Sigmoid colon (tissue), 7 donors: ENCODE measurements around the gene FRAS1. TPM values are rescaled to one million over a fixed set of nuclear protein-coding genes. Genes with fewer than 3 reads are reported as not detected.

ENCODE experiments used
- DNase-seq: peaks from one replicate; pipeline ENCODE4 v3.0.0-alpha.2; 2019
- H3K27ac ChIP-seq, 4 donors: fragments of 200-600 bp; sonication (generic); one replicate each; pipeline ENCODE4 v1.5.1; 2016 to 2019; ENCODE audit warnings: mild to moderate bottlenecking in 1 of 4
- H3K27me3 ChIP-seq, 3 donors: fragments of 200-600 bp; sonication (generic); one replicate each; pipeline ENCODE4 v1.5.1; 2019; ENCODE audit warnings: mild to moderate bottlenecking in 1 of 3
- H3K36me3 ChIP-seq, 4 donors: fragments of 200-600 bp; sonication (generic); one replicate each; pipeline ENCODE4 v1.5.1; 2016 to 2019
- H3K4me1 ChIP-seq, 4 donors: fragments of 200-600 bp; sonication (generic); one replicate each; pipeline ENCODE4 v1.5.1; 2017 to 2019
- H3K4me3 ChIP-seq, 4 donors: fragments of 200-600 bp; sonication (generic); one replicate each; pipeline ENCODE4 v1.5.1; 2017 to 2019; ENCODE audit warnings: mild to moderate bottlenecking in 2 of 4, moderate library complexity in 1 of 4
- H3K9me3 ChIP-seq, 4 donors: fragments of 200-600 bp in 3 of 4; sonication (generic) in 3 of 4; one replicate each; pipeline versions ENCODE4 v1.5.1 to v1.6.1; 2013 to 2019
- EP300 ChIP-seq, 4 donors: sonication (generic); formaldehyde crosslinking; IDR thresholded peaks; one replicate each; pipeline ENCODE4 v1.6.1; 2017; ENCODE audit warnings: antibody characterized with exemption in 4 of 4
- POLR2A ChIP-seq, 2 donors: fragments of 450-650 bp; IDR thresholded peaks; one replicate each; pipeline ENCODE4 v1.6.1; 2016; ENCODE audit warnings: antibody characterized with exemption in 2 of 2, mild to moderate bottlenecking in 2 of 2, moderate library complexity in 2 of 2
- POLR2AphosphoS5 ChIP-seq, 4 donors: sonication (generic); formaldehyde crosslinking; IDR thresholded peaks; one replicate each; pipeline ENCODE4 v1.6.1; 2017; ENCODE audit warnings: antibody characterized with exemption in 4 of 4
- WGBS, 2 donors: extraction: QIAGEN DNeasy Blood & Tissue Kit; methylation state at CpG; one replicate each; pipeline ENCODE4 v1.1.7; 2013; 5-methylcytosine and 5-hydroxymethylcytosine counted together
- intact Hi-C: fragments of 100-400 bp; cut with DNase I; formaldehyde crosslinking; loops from one replicate; pipeline ENCODE4 v1.15.1; 2023
- polyA plus RNA-seq, 3 donors: library from polyadenylated mRNA; stranded (reverse); fragments of 200-250 nt; gene quantifications; one replicate each; pipeline ENCODE4 v1.2.3, GENCODE V29; 2013
- total RNA-seq, 4 donors: library from RNA; depleted of rRNA; stranded (reverse); fragments of >200 nt; gene quantifications; one replicate each; pipeline ENCODE4 v1.1.0, GENCODE V29; 2016
- TF ChIP-seq, protein P1 (sequence below), 4 experiments: fragments of 450-650 bp in 3 of 4; fragments of 200-600 bp in 1 of 4; IDR thresholded peaks; one replicate each; pipeline ENCODE4 v1.5.1; 2016 to 2019; ENCODE audit warnings: antibody characterized with exemption in 4 of 4, mild to moderate bottlenecking in 3 of 4, moderate library complexity in 2 of 4
- donor health status: healthy with polysubstance abuse.
- donor health status: Bipolar disorder and iron deficiency.
- donor health status: healthy.

FRAS1 gene
- total and polyA plus RNA-seq, 7 donors = under 0.01 to 22.4 (median 7.4) TPM; not detected in 1

- H3K27me3 ChIP-seq = no peaks in the 10 kb centered on the region
- H3K9me3 ChIP-seq = no peaks in the 10 kb centered on the region
- no peaks in the 10 kb centered on the region for H3K36me3 ChIP-seq
- peaks cover 0 to 8% (median 3%) of the 10 kb centered on the region in 4 donors for H3K4me1 ChIP-seq
- no peak overlapping the region for H3K4me3 ChIP-seq
- TF ChIP-seq POLR2AphosphoS5 (IDR thresholded peaks at IDR 0.05) = no peak
- TF ChIP-seq POLR2A (IDR thresholded peaks at IDR 0.05) = no peak
- TF ChIP-seq, protein P1, sequence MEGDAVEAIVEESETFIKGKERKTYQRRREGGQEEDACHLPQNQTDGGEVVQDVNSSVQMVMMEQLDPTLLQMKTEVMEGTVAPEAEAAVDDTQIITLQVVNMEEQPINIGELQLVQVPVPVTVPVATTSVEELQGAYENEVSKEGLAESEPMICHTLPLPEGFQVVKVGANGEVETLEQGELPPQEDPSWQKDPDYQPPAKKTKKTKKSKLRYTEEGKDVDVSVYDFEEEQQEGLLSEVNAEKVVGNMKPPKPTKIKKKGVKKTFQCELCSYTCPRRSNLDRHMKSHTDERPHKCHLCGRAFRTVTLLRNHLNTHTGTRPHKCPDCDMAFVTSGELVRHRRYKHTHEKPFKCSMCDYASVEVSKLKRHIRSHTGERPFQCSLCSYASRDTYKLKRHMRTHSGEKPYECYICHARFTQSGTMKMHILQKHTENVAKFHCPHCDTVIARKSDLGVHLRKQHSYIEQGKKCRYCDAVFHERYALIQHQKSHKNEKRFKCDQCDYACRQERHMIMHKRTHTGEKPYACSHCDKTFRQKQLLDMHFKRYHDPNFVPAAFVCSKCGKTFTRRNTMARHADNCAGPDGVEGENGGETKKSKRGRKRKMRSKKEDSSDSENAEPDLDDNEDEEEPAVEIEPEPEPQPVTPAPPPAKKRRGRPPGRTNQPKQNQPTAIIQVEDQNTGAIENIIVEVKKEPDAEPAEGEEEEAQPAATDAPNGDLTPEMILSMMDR (IDR thresholded peaks at IDR 0.05) = no peak
- no peak for TF ChIP-seq EP300 (IDR thresholded peaks at IDR 0.05)
- intact Hi-C loops = no loop called here
- DNase-seq = no peak
- H3K27ac ChIP-seq = no peak overlapping the region
- WGBS, 2 donors = 11 to 50% methylated on average over 3 of the region's 3 CpGs
These were observed 74.3 kb downstream of the FRAS1 start for GRCh38 chr4:78131403-78131802.

GRCh38 chr4:78136109-78137081, 79.3 kb downstream of the FRAS1 start:
- no peak for DNase-seq
- Histone ChIP-seq H3K4me3 (no peak overlapping the region), H3K4me1 (peaks cover 0 to 5% (median 2%) of the 10 kb centered on the region in 4 donors), H3K27me3 (no peaks in the 10 kb centered on the region), H3K36me3 (no peaks in the 10 kb centered on the region), H3K27ac (no peak overlapping the region), H3K9me3 (no peaks in the 10 kb centered on the region)
- intact Hi-C loops = no loop called here
- TF ChIP-seq POLR2AphosphoS5 (IDR thresholded peaks at IDR 0.05) (no peak), POLR2A (IDR thresholded peaks at IDR 0.05) (no peak), EP300 (IDR thresholded peaks at IDR 0.05) (no peak)
- TF ChIP-seq, protein P1 (IDR thresholded peaks at IDR 0.05) = no peak
- 61 to 75% methylated on average over 8 of the region's 8 CpGs for WGBS, 2 donors

DNA sequence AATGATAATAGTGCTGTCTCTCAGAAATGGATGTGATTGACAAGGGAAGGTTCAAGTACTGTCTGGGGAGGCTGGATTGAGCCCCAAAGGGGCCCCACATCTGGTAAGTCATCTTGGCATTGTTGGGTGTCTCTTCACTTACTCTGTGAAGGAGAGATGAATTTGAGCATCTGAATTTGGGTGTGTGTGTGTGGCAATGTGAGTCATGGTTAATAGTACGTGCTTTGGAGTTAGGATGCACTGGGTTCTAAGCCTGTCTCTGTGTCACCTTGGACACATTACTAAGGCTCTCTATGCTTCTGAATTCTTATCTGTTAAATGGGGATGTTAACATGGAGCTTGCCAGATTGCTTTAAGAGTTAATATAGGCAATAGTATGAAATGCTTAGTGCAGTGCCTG, 80.4 kb downstream of the FRAS1 start:
- Histone ChIP-seq H3K27me3 (no peaks in the 10 kb centered on the region), H3K4me1 (no peaks in the 10 kb centered on the region), H3K9me3 (no peaks in the 10 kb centered on the region), H3K36me3 (no peaks in the 10 kb centered on the region), H3K27ac (no peak overlapping the region), H3K4me3 (no peak overlapping the region)
- TF ChIP-seq POLR2A (IDR thresholded peaks at IDR 0.05) (no peak), POLR2AphosphoS5 (IDR thresholded peaks at IDR 0.05) (no peak), EP300 (IDR thresholded peaks at IDR 0.05) (no peak)
- TF ChIP-seq, protein P1 (IDR thresholded peaks at IDR 0.05) = no peak
- 89 to 96% methylated on average over 1 of the region's 1 CpG for WGBS, 2 donors
- DNase-seq = no peak
- intact Hi-C loops = no loop called here

- H3K4me1 ChIP-seq = no peaks in the 10 kb centered on the region
- H3K4me3 ChIP-seq = no peak overlapping the region
- no peaks in the 10 kb centered on the region for H3K36me3 ChIP-seq
- no peak overlapping the region for H3K27ac ChIP-seq
- WGBS, 2 donors = 24 to 67% methylated on average over 3 of the region's 3 CpGs
- TF ChIP-seq POLR2AphosphoS5 (IDR thresholded peaks at IDR 0.05) (no peak), POLR2A (IDR thresholded peaks at IDR 0.05) (no peak), EP300 (IDR thresholded peaks at IDR 0.05) (no peak)
- TF ChIP-seq, protein P1 (IDR thresholded peaks at IDR 0.05) = no peak
- intact Hi-C loops = no loop called here
- H3K9me3 ChIP-seq = no peaks in the 10 kb centered on the region
- no peak for DNase-seq
- H3K27me3 ChIP-seq = no peaks in the 10 kb centered on the region
These were observed 81.1 kb downstream of the FRAS1 start for GRCh38 chr4:78138252-78138651.
